NCI-H526 (cell line): ENCODE data around the gene RAD51B.

Experiments
- DNase-seq, 2 experiments: peaks; one replicate each; lab custom pipeline; 2025; lab: John Stamatoyannopoulos, UW

RAD51B gene

DNA sequence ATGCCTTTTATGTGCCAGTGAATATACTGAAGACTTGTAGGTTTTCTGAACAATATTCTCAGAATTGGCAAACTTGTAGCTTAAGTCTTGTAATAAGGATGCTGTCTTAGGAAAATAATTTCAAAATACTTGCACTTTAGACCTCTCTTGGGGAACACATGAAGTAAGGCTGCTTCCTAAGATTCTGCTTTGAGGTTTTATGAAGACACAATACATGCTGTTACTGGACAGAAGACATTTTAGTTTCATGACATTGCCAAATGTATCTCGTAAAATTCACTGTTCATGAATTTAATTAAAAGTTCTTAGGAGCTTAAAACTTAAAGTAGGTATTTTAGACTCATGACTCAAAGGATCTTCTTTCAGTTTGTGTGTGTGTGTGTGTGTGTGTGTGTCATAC is 80.7 kb downstream of the RAD51B start:
- no peak for DNase-seq

DNA sequence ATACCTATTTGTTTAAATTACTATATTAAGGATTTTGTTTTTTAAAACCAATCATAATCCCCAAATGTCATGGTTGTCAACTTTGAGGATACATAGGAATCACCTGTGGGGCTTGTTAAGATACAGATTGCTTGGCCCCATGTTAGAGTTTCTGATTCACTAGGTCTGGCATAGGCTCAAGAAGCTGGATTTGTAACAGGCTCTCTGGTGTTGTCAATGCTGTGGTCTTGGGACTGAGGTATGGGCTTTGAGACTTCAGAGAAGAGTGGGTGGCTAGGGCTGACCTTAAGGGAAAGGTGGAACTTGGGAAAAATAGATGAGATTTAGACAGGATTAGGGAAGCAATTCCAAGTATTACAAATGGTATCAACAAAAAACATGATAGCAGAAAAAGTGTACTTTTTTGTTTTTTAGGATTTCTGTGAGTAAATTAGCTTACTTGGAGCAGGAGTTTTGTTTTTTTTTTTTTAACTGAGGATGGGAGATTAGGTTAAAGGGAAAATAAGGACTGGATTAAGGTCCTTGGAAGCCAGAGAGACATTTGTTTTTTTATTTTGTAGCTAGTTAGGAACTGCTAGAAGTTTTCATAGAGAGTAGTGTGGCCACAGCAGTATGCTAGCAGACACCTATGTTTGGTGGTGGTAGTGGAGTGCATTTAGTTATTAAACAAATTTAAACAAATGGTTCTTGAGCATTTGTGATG is 88.6 kb downstream of the RAD51B start:
- peak in 1 of 2 experiments; percentile 6 for DNase-seq

- DNase-seq, result no peak
These were observed 92.0 kb downstream of the RAD51B start for GRCh38 chr14:67911562-67911961.

DNA sequence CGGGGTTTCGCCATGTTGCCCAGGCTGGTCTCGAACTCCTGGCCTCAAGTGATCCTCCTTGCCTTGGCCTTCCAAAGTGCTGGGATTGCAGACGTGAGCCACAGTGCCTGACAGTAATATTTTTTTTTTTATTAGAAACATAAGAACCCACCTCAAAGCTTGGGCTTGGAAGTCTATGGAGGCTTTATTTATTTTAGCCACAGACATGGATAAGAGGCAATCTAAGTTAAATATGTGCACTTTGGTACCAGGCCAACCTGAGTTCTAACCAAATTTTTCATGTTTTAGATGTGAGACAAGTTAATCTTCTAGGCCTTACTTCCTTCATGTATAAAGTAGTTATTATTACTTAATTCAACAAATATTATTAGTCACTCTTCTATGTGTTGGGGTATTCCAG is 96.9 kb downstream of the RAD51B start:
- no peak for DNase-seq

DNA sequence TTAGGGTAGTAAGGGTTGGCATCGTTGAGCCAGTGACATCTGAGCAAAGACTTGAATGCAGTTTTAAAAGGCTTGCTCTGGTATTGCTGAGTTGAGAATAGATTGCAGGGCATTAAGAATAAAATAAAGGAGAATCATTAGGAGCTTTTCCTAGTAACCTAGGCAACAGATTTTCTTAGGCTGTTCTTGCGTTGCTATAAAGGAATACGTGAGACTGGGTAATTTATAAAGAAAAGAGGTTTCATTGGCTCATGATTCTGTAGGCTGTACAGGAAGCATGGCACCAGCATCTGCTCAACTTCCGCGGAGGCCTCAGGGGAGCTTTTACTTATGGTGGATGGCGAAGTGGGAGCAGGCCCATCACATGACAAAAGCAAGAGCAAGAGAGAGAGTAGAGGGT is 97.4 kb downstream of the RAD51B start:
- no peak for DNase-seq

DNA sequence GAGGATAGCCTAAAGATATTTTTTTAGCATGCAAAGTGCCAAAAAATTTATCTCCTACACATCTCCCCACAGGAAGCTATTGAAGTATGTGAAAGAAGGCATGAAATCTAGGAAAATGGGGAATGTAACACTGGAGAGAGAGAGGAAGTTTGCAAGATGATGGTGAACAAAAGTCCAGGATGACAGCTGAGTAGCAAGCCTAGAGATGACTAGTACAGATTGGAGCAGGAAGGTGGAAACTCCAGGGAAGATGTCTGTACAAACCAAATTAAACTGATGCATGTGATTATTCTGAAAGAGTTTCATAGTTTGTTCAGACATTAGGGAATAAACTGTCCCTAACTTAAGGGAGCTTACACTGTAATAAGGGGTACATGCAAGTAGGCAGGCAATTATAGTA is 99.3 kb downstream of the RAD51B start:
- no peak for DNase-seq

DNA sequence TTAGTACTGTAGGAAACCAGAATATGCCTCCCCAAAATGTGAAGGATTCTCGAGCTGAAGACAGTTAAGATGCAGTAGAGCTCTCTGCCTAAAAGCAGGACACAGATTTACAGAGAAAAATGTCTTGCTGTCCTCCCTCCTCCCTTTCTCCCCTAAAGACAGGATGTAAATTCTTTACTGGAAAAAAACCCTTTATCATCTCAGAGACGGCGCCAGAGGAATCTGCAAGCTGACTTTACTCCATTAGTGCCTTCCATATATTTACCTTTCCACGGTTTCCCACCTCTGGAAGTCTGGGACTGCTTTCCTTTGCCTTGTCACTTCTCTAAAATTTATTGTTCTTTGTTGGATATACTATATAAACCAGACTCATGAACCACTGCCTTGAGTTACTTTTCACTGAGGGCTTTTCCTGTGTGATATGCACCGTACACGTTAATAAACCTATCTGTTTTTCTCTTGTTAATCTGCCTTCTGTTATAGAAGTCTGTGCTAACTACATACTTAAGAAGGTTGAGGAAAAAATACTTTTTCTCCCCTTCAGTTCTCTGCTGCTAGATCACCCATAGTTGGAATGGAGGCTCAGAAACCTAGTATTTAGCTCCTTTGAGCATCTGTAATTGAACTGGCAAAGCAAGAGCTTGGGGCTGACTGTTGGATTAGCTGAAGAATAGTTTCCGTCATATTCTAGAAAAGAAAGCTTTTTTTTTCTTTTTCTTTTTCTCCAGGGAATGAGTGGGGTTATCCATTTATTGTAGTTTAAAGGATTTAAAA is 99.9 kb downstream of the RAD51B start:
- no peak for DNase-seq

GRCh38 chr14:67926821-67927220 is 107.2 kb downstream of the RAD51B start:
- no peak for DNase-seq

- DNase-seq, result no peak
These were observed 107.7 kb downstream of the RAD51B start for GRCh38 chr14:67927244-67927643.

DNA sequence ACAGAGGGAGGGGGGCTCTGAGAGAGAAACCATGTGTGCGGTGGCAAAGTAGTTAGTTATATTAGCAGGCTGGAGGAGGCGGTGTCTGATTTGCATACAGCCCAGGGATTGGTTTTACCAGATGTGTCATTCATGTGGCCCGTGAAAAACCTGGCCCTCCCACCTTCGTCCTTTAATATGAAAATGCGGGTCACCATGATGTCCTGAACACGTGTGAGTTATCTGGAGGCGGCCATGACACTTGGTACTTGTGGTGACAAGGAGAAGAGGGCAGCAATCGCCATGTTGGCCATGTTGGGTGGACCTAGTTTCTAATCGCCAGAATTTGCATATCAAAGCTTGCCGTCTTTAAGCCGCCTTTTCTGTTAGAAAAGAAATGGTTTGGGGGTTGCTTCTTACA is 108.8 kb downstream of the RAD51B start:
- peak in 1 of 2 experiments; percentile 3 for DNase-seq

DNA sequence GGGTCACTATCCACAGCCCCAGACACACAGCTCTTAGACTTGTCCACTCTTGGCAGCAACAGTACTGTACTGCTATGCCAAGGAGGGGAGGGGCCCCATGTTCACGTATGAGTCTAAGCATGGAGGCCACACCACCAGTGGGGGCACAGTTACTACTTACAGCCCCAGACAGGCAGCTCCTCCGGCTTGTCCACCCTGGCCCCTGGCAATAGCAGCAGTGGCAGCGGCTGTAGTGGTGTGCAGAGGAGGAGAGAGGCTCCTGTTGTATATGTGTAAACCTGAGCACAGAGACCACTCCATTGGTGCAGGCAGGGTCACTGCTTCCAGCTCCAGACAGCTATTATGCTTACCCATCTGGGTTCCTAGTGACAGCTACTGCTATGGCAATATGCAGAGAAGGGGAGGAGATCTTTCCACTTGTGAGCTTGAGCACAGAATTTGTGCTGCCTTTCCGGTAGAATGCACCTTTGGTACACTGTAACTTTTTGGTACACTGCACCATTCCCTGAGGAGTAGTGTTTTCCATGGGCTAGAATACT is 113.2 kb downstream of the RAD51B start:
- no peak for DNase-seq

DNA sequence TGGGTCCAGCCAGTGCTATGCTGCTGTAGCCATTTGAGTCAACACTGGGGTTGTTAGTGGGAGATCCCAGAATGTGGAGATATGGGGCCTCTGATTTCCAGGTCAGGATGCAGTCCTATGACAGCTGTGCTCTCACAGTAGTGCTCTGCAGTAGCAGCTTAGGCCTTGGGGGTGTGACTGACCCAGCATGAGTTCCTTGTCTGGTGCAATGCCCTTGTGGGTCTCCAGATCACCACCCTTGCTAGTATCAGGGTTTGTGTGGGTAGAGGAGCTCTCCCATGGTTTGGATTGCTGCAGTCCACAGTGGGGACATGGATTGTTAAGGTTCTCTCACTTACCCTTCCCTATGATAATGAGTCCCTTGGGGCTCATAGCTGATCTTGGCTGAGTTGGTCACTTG is 113.7 kb downstream of the RAD51B start:
- no peak for DNase-seq

DNA sequence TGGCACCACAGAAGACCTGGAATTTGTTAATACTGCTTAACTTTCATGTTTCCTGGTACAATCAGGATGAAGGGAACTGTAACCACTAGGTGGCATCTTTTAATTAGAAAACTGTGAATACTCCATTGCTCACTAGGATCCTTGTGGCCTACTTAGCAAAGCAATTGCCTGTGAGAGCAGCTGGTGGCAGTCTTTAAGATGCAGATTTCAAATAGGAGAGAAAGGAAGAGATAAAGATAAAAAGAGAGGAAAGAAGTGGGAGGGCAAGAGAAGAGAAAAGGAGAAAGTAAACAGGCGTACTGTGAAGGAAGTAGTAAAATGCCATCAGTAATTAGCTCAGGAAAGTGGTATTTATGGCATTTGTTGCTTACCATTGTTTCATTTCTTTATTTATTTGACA is 114.5 kb downstream of the RAD51B start:
- DNase-seq, result peak; percentile 61 to 83

- DNase-seq, result no peak
These were observed 115.3 kb downstream of the RAD51B start for GRCh38 chr14:67934862-67935261.

DNA sequence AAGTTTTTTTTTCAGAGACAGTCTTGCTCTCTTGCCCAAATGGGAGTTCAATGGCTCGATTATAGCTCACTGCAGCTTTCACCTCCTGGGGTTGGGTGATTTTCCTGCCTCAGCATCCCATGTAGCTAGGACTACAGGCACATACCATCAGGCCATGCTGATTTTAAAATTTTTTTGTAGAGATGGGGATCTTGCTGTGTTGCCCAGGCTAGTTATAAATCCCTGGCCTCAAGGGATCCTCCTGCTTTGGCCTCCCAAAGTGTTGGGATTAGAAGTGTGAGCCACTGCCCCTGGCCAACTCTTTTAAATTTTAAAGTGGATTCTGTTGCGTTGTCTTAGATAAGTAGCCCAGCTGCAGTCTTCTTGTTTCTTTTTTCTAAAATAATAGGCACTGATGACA is 115.8 kb downstream of the RAD51B start:
- DNase-seq, result no peak

DNA sequence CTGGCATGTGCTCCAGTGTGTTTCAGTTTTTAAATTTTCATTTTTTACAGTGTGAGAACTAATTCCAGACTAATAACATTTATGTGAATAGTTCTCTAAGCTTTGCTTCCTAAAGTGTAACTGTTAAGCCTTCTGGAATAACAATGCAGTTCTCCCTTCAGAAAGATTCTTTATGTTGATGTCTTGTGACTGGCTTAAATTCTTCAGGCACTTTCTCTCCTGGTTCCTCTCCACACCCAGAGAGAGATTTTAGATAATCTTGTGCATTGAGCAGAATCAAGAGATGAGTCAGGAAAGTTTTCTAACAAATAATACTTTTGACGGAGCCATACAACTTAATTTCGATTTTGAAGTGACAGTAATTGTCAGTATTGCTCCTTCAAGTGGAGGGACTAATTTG is 118.5 kb downstream of the RAD51B start:
- no peak for DNase-seq

- no peak for DNase-seq
These were observed 121.2 kb downstream of the RAD51B start for GRCh38 chr14:67940486-67941455.

DNA sequence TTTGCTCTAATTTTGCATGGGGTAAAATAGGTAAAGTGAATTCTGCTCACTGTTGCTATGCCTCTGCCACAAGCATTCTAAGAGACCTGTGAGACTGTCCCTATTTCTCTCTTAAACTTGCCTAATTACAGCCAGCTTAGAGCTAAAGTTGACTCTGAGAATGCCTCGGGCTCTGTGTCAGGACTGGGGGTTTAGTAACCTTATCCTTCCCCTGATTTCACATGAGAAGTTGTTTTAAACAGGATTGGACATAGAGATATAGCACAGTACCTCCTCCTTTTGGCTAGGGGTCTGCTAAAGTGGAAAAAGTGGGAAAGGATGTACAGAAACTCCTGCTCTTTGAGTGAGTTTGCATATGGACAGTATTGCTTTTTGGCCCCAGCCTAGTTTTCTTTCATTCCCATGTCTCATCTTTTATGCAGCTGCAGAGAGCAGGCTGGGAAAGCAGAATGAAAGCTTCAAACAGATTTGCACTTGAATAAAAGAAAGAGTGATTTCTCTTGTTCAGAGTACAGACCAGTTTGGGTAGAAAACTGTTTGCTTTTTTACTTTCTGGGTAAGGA is 122.0 kb downstream of the RAD51B start:
- no peak for DNase-seq

DNA sequence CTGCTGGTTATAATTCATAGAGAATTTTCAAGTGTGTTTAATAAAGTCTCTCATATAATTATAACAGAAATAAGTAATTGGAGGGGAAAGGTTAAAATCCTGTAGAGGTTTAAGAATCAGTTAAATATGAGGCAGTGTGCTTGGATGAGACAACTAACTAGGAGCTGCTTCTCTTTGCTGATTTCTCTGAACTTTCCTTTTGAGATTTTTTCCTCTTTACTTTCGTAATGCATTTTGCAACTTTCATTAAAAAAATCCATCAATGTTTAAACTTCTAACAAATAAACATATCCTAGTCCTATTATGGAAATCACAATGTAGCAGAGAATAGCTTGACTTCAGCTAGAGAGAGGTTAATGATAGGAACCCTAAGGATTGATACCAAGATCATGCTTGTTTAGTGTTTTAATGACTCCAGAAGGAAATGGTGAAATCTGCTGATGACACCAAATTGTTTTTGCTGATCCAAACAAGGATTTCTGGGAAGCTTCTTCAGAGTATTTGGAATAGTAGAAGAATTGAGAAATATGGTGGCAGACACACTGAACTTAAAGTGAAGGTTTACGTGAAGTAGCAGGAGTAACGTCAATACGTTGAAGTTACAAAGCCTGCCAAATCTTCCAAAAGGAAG is 122.6 kb downstream of the RAD51B start:
- DNase-seq, result no peak

GRCh38 chr14:67943947-67944346 is 124.4 kb downstream of the RAD51B start:
- DNase-seq, result peak; percentile 65 to 90

- DNase-seq, result no peak
These were observed 125.0 kb downstream of the RAD51B start for GRCh38 chr14:67944605-67945004.
